GM19324 (cell line): ENCODE results near the gene IPCEF1.
"Not testable (repeated sequence)": the region's sequence is repeated elsewhere in the genome, so short reads cannot be mapped to it uniquely, and the experiment has no call there.

Experiments
- ATAC-seq: cut with Tn5 transposase; IDR thresholded peaks from one replicate; pipeline ENCODE4 v1.9.1; 2021; ENCODE audit warnings: mild to moderate bottlenecking, moderate library complexity; ENCODE audit not compliant: unreplicated experiment, low FRiP score

IPCEF1 gene

DNA sequence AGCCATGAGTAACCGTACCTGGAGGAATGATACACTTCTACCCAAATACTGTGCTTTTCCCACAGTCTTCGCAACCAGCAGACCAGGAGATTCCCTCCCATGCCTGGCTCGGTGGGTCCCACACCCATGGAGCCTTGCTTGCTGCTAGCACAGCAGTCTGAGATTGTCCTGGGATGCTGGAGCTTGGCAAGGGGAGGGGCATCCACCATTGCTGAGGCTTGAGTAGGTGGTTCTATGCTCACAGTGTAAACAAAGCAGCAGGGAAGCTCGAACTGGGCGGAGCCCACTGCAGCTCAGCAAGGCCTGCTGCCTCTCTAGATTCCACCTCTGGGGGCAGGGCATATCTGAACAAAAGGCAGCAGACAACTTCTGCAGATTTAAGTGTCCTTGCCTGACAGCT, 184.2 kb downstream of the IPCEF1 start:
- not testable (repeated sequence) for ATAC-seq

DNA sequence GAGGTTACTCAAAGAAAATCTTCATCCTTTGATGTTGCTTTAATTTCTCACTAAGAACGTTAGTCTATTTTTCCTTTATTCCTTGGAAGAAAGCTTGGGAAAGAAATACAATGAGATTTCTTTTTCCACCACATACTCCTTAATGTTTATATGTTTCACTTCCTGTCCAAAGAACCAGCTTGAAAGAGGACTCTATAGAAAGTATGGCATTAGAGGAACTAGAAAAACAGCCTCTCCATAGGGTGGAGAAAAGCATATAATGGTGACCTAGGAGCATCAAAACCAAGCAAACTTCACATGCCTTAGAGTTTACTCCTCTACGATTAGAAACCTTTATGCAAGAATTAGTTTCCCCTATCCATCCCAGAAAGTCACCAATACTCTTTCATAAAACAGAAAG, 186.5 kb downstream of the IPCEF1 start:
- ATAC-seq, result no peak

DNA sequence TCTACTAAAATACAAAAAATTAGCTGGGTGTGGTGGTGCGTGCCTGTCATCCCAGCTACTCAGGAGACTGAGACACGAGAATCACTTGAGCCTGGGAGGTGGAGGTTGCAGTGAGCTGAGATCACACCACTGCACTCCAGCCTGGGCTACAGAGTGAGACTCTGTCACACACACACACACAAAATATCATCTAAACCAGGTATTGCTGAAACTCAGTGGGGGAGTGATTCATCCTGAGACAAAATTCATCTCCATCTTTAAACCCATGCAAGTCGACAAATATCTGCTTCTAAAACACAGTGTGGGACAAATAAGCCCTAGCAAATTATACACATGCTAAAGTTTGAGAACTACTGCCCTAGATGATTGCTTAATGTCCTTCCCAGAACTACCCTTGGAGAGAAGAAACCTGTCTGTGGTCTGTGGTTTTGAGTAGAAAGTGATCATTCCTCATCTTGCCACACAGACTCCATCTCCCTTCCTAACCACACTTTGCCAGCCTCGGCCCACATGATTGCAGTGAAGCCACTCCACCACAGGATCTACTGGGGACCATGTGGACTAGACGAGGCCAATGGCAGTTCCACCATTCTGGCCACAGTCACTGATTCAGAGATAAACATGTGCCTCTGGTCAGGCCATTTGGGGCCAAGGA, 187.3 kb downstream of the IPCEF1 start:
- no peak for ATAC-seq

DNA sequence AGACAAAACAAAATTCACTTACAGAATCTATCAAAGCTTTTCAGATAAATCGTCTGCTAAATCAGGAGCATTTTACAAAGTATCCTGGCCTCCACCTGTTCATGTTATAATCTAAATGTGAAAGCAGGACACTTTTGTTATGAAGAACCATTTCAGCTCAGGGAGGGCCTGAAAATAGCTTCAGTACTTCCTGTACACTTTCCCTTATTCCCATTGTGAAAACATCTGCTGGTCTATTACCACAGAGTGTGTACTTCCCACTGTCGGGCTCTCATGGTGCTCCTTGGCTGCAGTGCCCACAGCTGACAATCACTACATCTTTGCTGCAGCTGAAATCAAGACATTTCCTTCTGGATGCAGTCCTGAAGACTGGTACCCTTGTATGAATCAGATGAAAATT, 189.5 kb downstream of the IPCEF1 start:
- no peak for ATAC-seq

DNA sequence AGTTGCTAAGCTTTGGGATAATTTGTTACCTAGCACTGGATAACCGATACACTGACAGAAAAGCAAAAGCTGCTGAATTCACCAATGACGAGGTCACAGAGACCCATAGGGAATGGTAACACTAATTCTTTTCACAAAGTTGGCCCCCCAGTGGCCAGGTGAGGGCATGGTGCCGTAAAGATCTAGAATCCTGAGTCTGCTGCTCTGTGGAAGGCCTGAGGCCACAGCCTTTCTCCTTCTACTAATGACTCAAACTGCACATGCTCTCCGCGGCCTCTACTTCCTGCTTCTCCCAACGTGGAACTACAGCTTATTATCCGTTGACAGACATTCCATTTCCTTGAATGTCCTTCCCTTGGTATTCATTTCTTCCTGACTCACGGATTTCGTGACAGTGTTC, 190.5 kb downstream of the IPCEF1 start:
- no peak for ATAC-seq

DNA sequence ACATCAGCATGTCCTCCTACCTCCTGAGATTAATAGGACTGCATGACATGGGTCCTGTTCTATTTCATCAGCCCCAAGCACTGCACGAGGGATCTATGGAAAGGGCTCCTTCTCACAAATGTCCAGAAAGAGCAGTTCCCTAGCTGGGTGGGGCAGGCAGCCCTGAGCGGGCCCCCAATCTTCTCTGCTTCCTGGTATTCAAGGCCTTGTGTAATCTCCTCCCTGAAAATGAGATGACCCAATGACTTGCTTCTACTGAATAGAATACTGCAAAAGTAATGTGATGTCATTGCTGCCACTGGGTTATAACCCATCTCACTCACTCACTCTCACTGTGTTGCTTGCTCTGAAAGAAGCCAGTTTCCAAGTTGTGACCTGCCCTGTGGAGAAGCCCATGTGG, 191.1 kb downstream of the IPCEF1 start:
- ATAC-seq, result no peak

DNA sequence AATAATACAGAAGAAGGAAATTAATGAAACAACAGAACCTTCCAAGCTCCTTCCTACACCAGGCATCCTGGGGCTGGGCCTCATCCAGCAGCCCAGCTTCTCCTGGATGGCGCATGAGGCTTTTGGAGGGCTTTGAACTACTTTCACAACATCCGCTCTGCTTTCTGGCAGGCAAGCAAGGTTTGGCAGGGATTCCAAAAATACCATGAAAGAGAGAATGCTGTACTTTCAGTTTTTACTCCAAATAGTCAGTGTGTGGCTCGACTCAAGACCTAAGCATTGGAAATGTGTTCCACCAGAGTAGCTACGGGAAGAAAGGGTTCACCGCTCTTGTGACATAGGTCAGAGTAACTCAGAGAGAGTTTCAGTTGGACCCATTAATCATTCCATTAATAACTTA, 192.2 kb downstream of the IPCEF1 start:
- no peak for ATAC-seq

DNA sequence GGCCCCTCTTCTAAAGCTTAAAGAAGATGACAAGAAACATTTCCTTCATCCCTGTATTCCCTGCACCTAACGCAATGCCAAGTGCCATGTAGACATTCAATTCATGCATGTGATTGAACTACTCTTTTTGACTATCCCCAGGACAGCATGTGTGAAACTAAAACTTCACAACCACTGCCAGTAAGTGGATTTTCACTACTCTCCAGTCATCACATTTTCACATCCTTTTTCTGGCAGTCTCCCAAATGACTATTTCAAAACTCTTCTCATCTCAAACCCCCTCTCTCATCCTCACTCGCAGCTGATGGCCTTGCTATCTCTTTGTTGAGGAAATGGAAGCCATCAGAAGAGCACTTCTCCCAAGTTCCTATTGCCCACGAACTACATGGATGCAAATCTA, 194.9 kb downstream of the IPCEF1 start:
- ATAC-seq, result peak; percentile 61

DNA sequence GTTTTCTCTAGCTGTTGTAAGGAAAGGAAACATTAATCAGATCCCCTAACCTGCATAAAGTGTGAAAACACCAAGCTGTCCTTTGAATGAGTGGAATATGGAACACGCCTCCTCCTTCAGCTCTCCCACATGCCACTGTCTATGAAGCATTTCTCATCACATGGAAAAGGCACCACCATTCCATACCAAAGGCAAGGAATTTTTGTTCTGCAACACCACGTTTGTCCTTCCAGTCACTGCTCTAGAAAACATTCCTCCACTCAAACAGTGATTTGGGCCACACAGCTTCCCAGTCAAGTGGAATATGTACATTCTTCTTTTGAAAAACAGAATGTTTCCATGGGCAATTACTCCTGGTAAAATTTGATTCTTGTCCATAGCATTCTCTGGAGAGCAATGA, 197.5 kb downstream of the IPCEF1 start:
- ATAC-seq, result no peak

DNA sequence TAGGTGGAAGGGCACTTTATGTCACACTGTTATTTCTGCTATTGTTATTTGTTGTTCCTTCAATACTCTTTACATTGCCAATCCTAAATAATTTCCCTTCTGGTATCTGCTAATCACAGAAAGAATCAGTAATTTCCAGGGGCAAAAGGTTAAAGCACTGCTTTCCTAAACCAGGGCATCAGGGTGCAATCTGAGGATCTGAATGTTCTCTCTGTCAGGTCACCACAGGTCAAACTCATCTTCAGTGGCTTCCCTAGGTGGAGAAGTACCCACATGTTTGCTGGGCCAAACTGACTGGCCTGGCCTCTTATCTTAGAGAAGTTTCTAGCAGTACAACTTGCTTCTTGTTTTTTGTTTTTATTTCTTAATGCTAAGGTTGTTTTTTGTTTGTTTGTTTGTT, 198.9 kb downstream of the IPCEF1 start:
- no peak for ATAC-seq

DNA sequence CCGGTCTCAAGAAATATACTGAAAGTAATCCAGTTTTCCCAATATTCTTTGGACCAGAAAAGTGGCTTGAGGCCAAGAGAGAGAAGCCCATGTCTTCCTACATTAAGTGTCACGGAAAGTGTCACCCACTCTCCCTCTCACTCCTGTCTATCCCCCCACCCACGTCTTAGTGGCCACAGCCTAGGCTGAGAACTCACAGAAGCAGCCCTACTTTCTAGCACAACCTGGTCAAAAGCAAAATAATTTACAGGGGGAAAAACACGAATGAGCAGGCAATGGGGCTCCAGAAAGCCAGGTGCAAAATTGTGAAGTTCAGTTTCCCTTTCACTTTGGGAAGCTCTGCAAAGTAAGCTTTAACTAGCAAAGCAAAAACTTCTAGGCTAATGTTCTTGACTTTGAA, 199.5 kb downstream of the IPCEF1 start:
- ATAC-seq, result peak; percentile 33

DNA sequence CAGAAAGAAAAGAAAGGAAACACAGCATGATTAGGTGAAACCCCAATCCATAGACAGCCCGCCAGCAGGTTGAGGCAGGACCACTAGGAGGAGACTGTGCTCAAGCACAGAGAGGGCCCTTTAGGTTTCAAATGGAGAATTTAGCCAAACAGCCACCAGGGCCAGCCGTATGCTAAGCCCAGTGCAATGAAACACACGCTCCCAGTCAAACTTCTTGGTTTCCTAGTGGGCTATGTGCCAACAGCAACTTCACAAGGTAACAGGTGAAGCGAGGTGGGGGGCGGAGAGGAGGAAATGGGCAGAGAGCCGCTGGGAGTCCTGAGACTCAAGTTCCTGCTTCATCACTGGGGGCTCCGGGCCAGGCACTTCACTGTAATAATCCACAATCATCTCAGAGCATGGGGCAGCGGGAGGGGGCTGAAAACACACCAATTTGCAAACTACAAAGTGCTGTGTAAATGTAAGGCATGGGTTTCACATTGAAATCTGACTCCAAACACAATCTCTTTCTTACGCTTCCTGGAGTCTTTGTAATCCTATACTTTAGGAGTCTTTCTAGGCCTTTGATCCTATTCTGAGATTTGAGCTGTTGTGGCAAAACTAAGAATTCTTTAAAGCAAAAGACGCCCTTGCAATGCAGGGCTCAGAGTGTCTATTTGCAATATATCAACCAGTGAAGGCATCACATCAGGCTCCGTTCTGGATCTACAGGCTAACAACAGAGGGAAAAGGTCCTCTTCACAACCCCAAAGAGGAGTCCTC, 200.3 kb downstream of the IPCEF1 start:
- peak; percentile 71 for ATAC-seq

DNA sequence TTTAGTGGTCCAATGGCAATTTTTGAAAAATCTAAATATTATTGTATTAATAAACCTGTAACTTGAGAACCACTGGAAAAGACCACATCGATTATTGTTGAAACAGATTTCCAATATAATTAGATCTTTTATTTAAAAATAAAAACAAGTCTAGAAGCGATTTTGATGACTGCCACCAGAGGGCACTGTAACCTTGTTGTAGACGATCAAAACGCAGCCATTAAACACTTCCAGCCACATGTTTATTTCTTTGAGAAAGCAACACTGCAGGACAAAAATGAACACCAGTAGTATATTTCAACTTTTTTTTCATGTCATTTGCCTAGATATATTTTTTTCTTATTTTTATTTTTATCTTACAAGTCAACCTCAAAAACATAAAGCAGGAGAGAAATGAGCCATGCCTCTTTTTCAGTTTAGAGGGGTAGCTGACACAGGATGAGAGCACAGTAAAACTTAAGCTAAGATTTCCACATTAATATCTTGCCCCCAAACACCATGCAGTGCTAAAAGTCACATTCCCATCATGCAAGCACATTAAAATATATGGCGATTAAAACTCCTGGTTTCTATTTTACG, 202.1 kb downstream of the IPCEF1 start:
- ATAC-seq, result no peak

DNA sequence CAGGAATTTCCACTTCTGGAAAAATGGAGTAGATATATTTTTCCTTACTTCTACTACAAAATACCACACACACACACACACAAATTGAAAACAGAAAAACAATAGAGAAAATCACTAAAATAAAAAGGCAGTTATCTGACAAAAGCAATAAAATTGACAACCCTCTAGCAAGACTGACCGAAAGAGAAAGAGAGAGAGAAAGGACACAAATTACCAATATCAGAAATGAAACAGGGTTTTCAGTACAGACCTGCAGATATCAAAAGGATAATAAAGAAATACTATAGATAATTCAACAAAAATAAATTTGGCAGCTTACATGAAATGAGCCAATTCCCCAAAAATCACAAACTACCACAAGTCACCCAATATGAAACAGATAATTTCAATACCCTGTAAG, 212.8 kb downstream of the IPCEF1 start:
- ATAC-seq, result no peak

DNA sequence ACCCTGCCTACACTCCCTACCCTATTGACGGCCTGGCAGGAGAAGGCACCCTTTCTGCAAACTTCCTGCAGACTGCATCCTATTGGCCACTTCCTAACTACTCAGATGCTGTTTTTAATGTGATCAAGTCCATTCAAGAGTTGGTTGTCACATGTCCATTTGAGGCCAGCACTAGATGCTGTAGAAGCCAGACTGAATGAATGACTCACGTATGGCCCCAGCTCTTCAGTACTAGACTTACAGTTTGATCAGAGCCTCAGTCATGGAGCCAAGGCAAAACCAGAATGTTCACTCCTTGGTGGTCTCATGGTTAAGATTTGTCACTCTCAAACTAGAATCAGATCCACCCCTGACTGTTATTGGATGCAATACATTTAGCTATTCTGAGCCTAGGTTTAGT, 215.9 kb downstream of the IPCEF1 start:
- ATAC-seq, result no peak

DNA sequence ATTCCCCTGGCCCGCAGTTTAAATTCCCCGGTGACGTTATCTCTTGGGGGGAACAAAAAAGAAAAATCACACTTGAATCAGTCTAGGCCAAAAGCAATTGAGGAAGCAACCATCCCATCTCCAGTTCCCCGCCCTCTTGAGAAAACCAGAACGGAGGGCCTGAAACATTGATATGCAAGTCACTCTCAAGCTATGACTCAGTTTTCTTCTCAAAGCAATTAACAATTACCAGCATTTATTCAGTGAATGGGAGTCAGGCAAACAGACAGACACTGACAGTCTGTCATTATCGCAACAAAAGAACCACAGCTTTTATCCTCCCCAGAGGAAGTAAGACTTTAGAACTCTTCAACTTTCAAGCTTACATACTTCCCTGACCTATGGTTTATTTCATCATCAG, 216.7 kb downstream of the IPCEF1 start:
- no peak for ATAC-seq

DNA sequence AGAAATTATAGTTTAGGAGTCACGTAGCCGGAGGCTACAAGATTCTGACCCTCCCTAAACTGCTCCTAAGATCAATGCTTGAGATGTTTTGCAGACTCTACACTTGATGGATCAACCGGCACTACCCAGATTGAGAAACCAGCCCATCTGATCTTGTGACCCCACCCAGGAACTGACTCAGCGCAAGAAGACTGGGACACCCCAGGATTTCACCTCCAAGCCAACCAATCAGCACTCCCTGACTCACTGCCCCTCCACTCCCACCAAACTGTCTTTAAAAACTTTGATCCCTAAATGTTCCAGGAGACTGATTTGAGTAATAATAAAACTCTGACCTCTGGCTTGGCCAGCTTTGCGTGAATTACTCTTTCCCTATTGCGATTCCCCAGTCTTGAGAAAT, 217.8 kb downstream of the IPCEF1 start:
- no peak for ATAC-seq

DNA sequence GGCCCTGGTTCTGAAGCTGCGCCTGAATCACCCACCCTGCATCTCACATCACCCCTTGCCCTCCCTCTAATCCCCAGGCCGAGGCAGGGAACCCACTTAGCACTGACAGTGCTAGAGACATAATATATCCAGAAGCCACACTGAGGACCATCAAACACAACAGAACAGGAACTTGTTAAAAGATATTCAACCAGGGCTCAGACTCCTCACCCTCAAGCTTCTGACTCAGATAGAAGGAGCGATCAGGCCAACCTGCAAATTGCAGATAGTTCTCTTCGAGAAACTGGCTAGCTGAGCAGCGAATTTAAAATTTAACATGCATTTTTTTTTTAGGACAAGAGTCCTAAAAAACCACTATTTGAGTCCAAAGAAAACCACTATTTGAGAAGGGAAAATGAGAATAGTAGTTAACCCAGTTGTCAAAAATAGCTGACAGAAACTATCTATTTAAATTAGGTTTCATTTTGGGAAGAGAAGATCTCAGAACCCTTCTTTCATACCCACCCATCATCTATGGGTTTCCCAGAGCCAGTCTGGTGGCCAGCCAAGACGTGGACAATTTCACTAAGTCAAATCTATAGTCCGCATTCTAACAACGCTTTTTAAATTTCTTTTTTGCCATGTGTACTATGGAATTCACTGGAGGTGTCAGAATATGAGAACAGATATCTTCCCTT, 222.0 kb downstream of the IPCEF1 start:
- no peak for ATAC-seq

DNA sequence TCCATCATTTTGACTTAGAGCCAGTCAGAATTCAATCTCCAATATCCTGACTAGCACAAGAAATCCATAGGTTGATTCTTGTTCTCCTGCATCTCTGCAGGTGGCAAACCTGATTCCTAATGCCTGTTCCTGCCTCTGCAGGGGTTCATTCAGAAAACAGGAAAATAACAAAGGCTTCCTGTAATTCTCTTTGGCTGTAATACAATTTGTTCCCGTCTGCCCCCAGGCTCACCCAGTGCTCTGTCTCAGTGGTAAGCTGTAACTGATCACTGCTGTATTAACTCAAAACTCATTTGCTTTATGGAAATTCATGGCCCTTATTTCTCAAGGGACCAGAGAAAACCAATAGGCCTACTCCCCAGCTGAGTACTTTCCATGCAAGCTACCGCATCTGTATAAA, 228.9 kb downstream of the IPCEF1 start:
- no peak for ATAC-seq

DNA sequence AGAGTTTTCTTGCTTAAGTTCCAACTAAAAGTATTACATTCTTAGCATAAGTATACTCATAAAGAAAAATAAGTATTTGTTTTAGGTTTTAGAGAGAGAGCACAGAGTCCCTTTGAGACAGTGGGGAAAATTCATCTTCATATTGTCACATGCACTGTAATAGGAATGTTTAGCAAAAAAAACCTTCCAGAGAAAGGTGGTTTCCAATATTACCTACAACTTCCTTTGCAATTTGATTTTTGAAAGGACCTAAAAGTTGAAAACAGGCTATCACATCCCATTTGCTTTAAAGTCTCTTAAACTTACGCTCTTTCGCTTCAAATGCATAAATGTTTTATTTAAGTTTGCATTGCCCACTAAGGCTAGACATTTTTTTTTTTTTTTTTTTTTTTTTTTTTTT, 231.2 kb downstream of the IPCEF1 start:
- ATAC-seq, result no peak

DNA sequence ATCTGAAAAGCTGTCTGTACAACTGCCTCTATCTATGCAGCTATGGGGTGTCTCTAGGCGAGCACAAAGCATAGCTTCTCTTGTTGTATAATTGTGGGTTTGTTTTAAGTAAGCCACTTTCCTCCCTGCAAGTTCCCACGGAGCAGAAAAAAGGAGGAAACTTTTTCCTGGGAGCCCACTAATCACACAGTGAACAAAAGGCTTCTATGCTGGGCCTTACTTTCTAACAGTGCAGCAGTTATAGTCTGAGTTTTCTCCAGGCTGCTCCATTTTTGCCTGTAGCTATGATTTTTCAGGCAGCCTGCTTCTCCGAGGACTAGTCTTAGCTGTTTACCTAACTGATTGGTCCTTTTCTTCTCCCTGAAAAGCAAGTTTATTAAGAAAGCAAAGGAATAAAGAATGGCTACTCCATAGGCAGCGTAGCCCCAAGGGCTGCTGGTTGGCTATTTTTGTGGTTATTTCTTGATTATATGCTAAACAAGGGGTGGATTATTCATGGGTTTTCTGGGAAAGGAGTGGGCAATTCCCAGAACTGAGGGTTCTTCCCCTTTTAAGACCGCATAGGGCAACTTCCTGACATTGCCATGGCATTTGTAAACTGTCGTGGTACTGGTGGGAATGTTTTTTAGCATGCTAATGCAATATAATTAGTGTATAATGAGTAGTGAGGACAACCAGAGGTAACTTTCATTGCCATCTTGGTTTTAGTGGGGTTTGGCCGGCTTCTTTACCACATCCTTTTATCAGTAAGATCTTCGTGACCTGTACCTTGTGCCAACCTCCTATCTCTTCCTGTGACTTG, 233.2 kb downstream of the IPCEF1 start:
- ATAC-seq, result no peak
